ENCODE measurements around the gene TARBP1.

The TARBP1 gene

DNA sequence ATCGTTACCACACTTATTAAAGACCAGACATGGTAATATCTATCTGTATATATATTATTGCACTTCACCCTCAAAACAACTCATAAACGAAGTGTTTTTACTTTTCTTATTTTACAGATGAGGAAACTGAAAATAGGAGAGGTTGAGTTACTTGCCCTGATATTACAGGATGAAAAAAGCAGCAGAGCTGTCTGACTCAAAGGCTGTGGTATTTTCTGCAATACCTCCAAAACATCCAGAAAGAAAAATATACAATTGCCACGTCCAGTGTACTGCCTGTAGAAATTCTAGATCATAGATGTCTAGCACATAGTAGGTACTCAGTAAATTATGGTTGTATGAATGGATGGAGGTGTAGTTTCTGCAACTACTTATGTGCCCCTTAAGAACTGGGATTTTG is 5.2 kb upstream of the TARBP1 start:
- DNase-seq: no peak

DNA sequence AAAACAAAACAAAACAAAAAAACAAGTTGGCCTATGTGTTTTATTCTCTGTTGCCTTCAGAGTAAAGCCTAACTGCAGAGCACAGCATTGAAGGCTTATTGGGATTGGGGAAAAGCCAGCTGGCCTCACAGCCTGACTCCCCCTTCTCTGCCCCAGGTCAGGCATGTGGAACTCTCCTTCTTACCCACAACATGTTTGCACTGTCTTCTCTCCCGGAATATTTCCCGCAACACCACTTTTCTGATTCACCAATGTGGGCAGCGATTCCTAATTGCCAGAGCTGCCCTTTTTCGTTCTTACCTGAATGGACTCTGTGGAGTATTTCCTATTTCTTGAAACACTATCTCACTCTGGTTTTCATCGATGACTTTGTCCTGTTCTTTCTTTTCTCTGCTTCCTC is 2.8 kb upstream of the TARBP1 start:
- no peak for DNase-seq

GRCh38 chr1:234479866-234480265 is 887 bp upstream of the TARBP1 start:
- DNase-seq: no peak

DNA sequence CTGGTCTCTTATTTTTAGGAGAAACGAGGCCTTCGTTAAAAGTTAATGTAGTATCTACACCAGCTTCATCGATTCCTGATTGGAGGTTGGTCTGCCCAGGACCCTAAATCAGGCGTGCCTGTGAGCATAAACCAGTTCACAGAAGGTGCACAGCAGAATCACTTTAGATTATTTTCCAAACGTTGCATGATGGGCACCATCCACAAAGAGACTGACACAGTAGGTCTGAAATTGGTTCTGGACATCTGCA is 256 bp upstream of the TARBP1 start:
- no peak for DNase-seq

- DNase-seq: peak in 1 of 2 experiments; percentile 55
Measured at GRCh38 chr1:234478152-234478480, 863 bp downstream of the TARBP1 start.

- no peak for DNase-seq
Measured at GRCh38 chr1:234477386-234478151, 1.4 kb downstream of the TARBP1 start.

GRCh38 chr1:234476172-234476571 is 2.8 kb downstream of the TARBP1 start:
- DNase-seq: no peak

DNA sequence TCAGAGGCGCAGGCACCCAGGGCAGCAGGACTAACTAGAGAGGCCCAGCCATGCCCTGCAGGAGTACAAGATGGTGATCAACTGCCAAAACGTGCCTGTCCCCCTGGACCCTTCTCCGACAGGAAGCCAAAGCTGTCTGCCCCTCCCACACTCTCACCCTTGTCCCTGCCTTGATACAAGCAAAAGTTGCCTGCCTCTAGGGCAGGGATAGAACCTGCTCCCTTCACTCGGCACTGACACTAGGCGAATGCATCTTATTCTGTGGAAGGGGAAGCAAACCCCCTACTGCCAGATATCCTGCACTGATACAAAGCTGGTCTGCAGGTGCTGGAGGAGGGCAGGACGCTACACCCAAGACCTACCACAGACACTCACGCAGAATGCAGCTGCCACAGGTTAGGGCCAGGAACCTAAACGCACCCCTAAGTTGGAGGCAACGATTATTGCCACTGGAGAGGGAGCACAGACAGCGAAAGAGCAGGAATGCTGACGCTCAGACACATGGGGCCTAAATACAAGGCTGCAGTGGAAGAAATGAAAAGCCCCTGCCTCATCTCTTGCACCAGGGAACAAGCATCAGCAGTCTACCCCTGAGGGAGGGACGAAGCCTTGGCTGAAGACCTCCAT is 3.7 kb downstream of the TARBP1 start:
- DNase-seq: no peak

DNA sequence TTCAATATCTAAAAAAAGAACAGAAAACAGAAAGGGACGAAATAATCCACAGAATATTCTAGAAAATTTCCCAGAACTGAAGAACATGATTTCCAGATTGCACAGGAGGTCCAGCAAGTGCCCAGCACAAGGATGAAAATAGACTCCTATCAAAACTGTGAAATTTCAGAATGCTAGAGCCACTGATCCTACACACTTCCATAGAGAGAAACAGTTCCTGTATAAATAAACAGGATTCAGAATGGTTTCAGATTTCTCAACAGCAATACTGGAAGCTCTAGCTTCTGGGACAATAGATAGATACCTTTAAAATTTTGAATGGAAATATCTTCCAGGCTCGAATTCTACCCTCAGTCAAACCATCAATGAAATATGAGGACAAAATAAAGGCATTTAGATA is 4.6 kb downstream of the TARBP1 start:
- DNase-seq: no peak

DNA sequence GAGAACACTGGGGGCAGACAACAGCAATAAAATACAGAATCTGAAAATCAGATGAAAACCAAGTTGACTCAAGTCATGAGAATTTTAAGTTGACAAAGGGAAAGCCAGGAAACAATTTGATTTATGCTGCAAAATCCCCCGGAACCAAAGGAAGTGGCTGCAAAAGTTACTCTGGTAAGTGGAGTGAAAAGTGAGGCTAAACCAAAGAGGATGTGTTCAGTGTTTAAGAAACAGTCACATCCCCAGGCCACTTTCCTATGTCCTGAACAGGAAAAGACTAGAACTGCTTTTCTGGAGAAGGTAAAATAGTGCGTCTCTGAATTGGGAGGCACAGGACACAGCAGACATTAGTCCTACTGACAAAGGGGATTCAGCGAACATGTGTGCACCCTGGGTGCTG is 5.9 kb downstream of the TARBP1 start:
- DNase-seq: no peak

DNA sequence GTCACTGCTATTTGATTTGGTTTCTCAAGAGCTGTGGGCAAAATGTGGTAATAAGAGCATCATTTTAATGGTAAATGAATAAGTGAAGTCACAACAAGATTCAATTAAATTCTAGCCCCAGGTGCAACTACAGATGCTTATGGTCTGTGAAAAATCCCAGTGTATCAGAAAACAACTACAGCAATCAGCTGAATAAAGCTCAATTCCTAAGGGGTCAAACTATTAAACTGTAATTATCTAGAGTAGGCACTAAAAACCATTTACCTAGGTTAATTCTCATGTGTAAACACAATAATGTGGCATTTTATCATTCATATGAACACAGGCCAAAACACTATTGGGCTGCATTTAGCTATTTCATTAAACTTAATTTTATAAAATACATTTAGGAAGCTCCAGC is 9.6 kb downstream of the TARBP1 start:
- DNase-seq: no peak

DNA sequence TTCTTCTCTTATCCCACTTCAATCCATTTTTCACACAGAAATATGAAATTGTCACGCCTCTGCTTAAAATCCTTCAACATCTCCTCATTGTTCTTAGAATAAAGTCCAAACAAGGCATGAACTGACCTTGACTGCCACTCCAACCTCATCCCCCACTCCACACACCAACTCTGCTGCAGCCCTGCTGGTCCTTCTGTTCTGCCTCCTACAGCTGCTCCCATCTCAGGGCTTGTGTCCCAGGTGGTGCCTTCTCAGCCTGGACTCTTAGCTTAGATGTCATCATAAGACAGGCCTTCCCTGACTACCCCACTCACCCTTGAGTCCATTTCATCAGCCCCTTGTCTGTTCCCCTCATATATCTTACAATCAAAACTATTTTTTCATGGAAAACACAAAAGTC is 10.4 kb downstream of the TARBP1 start:
- DNase-seq: no peak

GRCh38 chr1:234467821-234468220 is 11.2 kb downstream of the TARBP1 start:
- no peak for DNase-seq

GRCh38 chr1:234466945-234467344 is 12.0 kb downstream of the TARBP1 start:
- no peak for DNase-seq

DNA sequence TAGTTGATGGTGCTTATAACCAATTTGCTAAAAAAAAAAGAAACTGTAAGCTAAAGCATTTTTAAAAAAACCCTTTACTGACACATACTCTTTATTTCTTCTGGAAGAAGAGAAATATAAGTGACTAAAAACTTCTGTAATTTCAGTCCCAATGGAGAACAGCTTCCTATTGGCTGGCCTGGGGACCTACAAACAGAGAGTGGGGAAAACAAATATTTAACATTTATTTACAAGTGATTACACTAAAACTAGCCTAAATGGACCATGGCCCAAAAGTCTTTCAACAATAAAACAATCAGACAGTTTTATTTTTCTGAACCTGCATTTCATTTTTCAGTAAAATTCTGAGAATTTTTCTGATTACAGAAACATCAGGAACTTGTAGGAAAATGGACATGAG is 15.2 kb downstream of the TARBP1 start:
- DNase-seq: no peak

DNA sequence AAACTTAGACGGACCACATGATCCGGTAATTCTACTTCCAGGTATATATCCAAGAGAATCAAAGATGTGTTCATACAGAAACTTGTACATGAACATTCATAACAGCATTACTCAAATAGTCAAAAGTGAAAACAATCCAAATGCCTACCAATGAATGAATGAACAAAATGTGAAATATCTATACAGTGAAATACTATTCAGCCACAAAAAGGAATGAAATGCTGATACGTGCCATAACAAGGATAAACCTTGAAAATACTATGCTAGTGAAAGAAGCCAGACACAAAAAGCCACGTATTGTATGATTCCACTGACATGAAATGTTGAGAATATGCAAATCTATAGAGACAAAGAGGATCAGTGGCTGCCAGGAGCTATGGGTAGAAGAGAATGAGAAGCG is 18.3 kb downstream of the TARBP1 start:
- no peak for DNase-seq

GRCh38 chr1:234458352-234459017 is 20.5 kb downstream of the TARBP1 start:
- no peak for DNase-seq

GRCh38 chr1:234454926-234455325 is 24.1 kb downstream of the TARBP1 start:
- no peak for DNase-seq

GRCh38 chr1:234452406-234452965 is 26.5 kb downstream of the TARBP1 start:
- DNase-seq: no peak

- no peak for DNase-seq
Measured at GRCh38 chr1:234440348-234440747, 38.6 kb downstream of the TARBP1 start.

DNA sequence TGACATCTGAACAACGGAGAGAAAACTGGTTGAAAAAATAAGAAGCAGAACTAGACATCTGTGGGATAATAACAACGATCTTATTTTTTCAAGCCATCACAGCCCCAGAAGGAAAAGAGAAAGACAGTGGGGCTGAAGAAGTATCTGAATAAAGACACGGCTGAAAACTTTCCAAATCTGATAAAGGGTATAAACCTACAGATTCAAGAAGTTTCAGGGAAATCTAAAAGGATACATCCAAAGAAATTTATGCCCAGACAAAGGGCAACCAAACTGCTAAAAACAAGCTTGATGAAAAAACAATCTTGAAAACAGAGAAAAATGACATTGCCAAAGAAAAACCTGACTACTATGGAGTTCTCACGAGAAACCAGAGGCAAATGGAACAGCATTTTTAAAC is 40.4 kb downstream of the TARBP1 start:
- DNase-seq: no peak

- DNase-seq: no peak
Measured at GRCh38 chr1:234437423-234438171, 41.4 kb downstream of the TARBP1 start.

DNA sequence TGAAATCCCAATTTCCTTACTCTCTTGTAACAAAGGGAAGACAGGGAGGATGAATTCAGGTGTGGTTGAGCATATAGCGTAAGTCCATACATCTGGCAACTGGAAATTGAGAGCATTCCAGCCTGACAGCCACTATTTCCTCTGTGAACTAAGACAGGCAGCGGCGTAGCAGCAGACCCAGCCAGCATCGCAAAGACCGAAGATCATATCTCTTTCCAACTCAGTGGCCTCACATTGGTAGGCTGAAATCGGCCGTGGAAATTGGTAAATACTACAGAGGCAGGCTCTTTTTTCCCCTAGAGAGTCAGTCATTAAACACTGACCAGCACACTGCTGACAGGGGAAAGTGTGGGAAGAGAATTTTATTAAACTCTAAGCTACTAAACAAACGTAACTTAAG is 43.4 kb downstream of the TARBP1 start:
- no peak for DNase-seq

DNA sequence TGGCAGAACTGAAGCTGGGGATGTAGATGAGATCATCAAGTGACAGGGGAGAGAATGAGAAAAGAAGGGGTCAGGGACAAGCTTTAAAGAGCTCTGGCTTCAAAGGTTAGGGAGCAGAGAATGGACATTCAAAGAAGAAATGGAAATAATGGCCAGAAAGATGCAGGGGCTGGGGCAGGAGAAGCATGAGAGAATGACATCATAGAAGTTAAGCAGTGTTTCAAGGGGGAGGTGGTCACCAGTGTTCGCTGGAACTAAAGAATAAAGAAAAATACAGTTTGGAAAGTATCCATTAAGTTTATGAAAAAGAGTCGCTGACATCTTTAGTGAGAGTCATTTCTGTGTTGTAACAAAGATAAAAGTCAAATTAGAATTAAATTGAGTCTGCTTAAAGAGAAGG is 44.3 kb downstream of the TARBP1 start:
- DNase-seq: no peak

Data from NCI-H524 (cell line).